HEK293 (cell line): ENCODE results near the gene SLC25A13.
A peak's percentile ranks its signal among the peaks of the same experiment; 100 is the strongest.

Experiments used
- HOXA7 ChIP-seq: sonication (generic); formaldehyde crosslinking; IDR thresholded peaks from 2 replicates; pipeline ENCODE4 v1.8.1; 2022; ENCODE audit warnings: missing genetic modification reagents, borderline replicate concordance
- MEIS1 ChIP-seq: sonication (generic); formaldehyde crosslinking; IDR thresholded peaks from 2 replicates; pipeline ENCODE4 v1.8.1; 2022; ENCODE audit warnings: missing genetic modification reagents, mild to moderate bottlenecking, borderline replicate concordance
- OSR2 ChIP-seq: fragments of 450-650 bp; formaldehyde crosslinking; IDR thresholded peaks from 2 replicates; pipeline ENCODE4 v1.5.1; 2016; ENCODE audit warnings: missing biosample characterization, missing genetic modification characterization
- SETDB1 ChIP-seq: IDR thresholded peaks from one replicate; pipeline ENCODE4 v1.6.1; 2017; ENCODE audit warnings: mild to moderate bottlenecking, low read length, moderate library complexity, mixed read lengths; ENCODE audit not compliant: insufficient read length
- TRIM28 ChIP-seq: IDR thresholded peaks from 2 replicates; pipeline ENCODE4 v1.6.1; 2011; ENCODE audit warnings: low read length, control low read depth, borderline replicate concordance
- ZBTB26 ChIP-seq: fragments of 450-650 bp; formaldehyde crosslinking; optimal IDR thresholded peaks from 2 replicates; pipeline ENCODE3; 2016; ENCODE audit warnings: missing biosample characterization, mild to moderate bottlenecking, missing genetic modification characterization
- ZBTB8A ChIP-seq: fragments of 450-650 bp; formaldehyde crosslinking; IDR thresholded peaks from 2 replicates; pipeline ENCODE4 v1.5.1; 2016; ENCODE audit warnings: missing biosample characterization, missing genetic modification characterization
- ZNF114 ChIP-seq: fragments of 450-650 bp; formaldehyde crosslinking; IDR thresholded peaks from 2 replicates; pipeline ENCODE4 v1.5.0; 2017; ENCODE audit warnings: missing biosample characterization, missing genetic modification characterization
- ZNF132 ChIP-seq: fragments of 450-650 bp; formaldehyde crosslinking; IDR thresholded peaks from 2 replicates; pipeline ENCODE4 v1.5.1; 2017; ENCODE audit warnings: missing biosample characterization, missing genetic modification characterization, borderline replicate concordance
- ZNF138 ChIP-seq: fragments of 450-650 bp; formaldehyde crosslinking; IDR thresholded peaks from 2 replicates; pipeline ENCODE4 v1.5.1; 2016; ENCODE audit warnings: missing biosample characterization, missing genetic modification characterization, borderline replicate concordance
- ZNF175 ChIP-seq: fragments of 450-650 bp; formaldehyde crosslinking; IDR thresholded peaks from 2 replicates; pipeline ENCODE4 v1.5.1; 2016; ENCODE audit warnings: missing biosample characterization, missing genetic modification characterization
- ZNF2 ChIP-seq: fragments of 450-650 bp; formaldehyde crosslinking; IDR thresholded peaks from 2 replicates; pipeline ENCODE4 v1.5.1; 2016; ENCODE audit warnings: missing biosample characterization, missing genetic modification characterization
- ZNF248 ChIP-seq: fragments of 450-650 bp; formaldehyde crosslinking; IDR thresholded peaks from 2 replicates; pipeline ENCODE4 v1.5.1; 2017; ENCODE audit warnings: missing biosample characterization, missing genetic modification characterization
- ZNF280D ChIP-seq: fragments of 450-650 bp; formaldehyde crosslinking; IDR thresholded peaks from 2 replicates; pipeline ENCODE4 v1.5.1; 2016; ENCODE audit warnings: missing biosample characterization, missing genetic modification characterization
- ZNF302 ChIP-seq: fragments of 450-650 bp; formaldehyde crosslinking; IDR thresholded peaks from 2 replicates; pipeline ENCODE4 v1.5.1; 2016; ENCODE audit warnings: missing biosample characterization, missing genetic modification characterization, low read depth
- ZNF335 ChIP-seq: fragments of 450-650 bp; formaldehyde crosslinking; conservative IDR thresholded peaks from 2 replicates; pipeline ENCODE4 v1.5.1; 2016; ENCODE audit warnings: missing biosample characterization, missing genetic modification characterization
- ZNF366 ChIP-seq: fragments of 450-650 bp; formaldehyde crosslinking; conservative IDR thresholded peaks from 2 replicates; pipeline ENCODE4 v1.5.1; 2016; ENCODE audit warnings: missing biosample characterization, missing genetic modification characterization
- ZNF529 ChIP-seq: fragments of 450-650 bp; formaldehyde crosslinking; IDR thresholded peaks from 2 replicates; pipeline ENCODE4 v1.5.1; 2017; ENCODE audit warnings: missing genetic modification characterization, missing biosample characterization; ENCODE audit not compliant: insufficient replicate concordance
- ZNF530 ChIP-seq: fragments of 450-650 bp; formaldehyde crosslinking; IDR thresholded peaks from 2 replicates; pipeline ENCODE4 v1.5.1; 2016; ENCODE audit warnings: low read depth, missing biosample characterization, missing genetic modification characterization
- ZNF624 ChIP-seq: fragments of 450-650 bp; formaldehyde crosslinking; IDR thresholded peaks from 2 replicates; pipeline ENCODE4 v1.5.1; 2017; ENCODE audit warnings: missing biosample characterization, missing genetic modification characterization
- ZNF645 ChIP-seq: fragments of 450-650 bp; formaldehyde crosslinking; IDR thresholded peaks from 2 replicates; pipeline ENCODE4; 2016; ENCODE audit warnings: missing biosample characterization, missing genetic modification characterization
- ZNF747 ChIP-seq: fragments of 450-650 bp; formaldehyde crosslinking; IDR thresholded peaks from 2 replicates; pipeline ENCODE4 v1.5.1; 2016; ENCODE audit warnings: missing biosample characterization, missing genetic modification characterization
- ZSCAN5A ChIP-seq: fragments of 450-650 bp; formaldehyde crosslinking; IDR thresholded peaks from 2 replicates; pipeline ENCODE4 v1.5.1; 2016; ENCODE audit warnings: missing biosample characterization, missing genetic modification characterization
- TF ChIP-seq, protein P1 (sequence below): fragments of 450-650 bp; formaldehyde crosslinking; conservative IDR thresholded peaks from 2 replicates; pipeline ENCODE4 v1.5.1; 2016; ENCODE audit warnings: low read depth, missing biosample characterization, missing genetic modification characterization
- TF ChIP-seq, protein P2 (sequence below): sonication (generic); formaldehyde crosslinking; IDR thresholded peaks from 2 replicates; pipeline ENCODE4 v1.8.1; 2022; ENCODE audit warnings: mild to moderate bottlenecking, moderate library complexity, missing genetic modification reagents
- TF ChIP-seq, protein P3 (sequence below): fragments of 450-650 bp; formaldehyde crosslinking; IDR thresholded peaks from 2 replicates; pipeline ENCODE4 v1.5.1; 2016; ENCODE audit warnings: missing biosample characterization, missing genetic modification characterization

SLC25A13 gene

GRCh38 chr7:96303686-96304443 is 18.0 kb downstream of the SLC25A13 start (continued):
- TF ChIP-seq ZNF624 (no peak), HOXA7 (CRISPR knock-in tag) (no peak), ZNF302 (tag by site-specific recombination) (no peak), ZNF645 (tag by site-specific recombination) (no peak), ZNF248 (no peak), ZNF2 (no peak; the same call in 1 of the 2 replicates), ZNF138 (tag by site-specific recombination) (no peak), SETDB1 (no peak), ZNF132 (no peak), MEIS1 (CRISPR knock-in tag) (no peak), TRIM28 (no peak), ZNF530 (tag by site-specific recombination) (no peak), ZBTB8A (tag by site-specific recombination) (no peak), ZNF335 (tag by site-specific recombination) (peak; percentile 96), OSR2 (peak; percentile 78), ZNF747 (no peak), ZNF175 (tag by site-specific recombination) (no peak), ZNF114 (tag by site-specific recombination) (no peak), ZNF280D (tag by site-specific recombination) (no peak), ZSCAN5A (tag by site-specific recombination) (no peak), ZNF366 (tag by site-specific recombination) (peak; percentile 91), ZNF529 (no peak), ZBTB26 (tag by site-specific recombination) (no peak)
- TF ChIP-seq, protein P1, sequence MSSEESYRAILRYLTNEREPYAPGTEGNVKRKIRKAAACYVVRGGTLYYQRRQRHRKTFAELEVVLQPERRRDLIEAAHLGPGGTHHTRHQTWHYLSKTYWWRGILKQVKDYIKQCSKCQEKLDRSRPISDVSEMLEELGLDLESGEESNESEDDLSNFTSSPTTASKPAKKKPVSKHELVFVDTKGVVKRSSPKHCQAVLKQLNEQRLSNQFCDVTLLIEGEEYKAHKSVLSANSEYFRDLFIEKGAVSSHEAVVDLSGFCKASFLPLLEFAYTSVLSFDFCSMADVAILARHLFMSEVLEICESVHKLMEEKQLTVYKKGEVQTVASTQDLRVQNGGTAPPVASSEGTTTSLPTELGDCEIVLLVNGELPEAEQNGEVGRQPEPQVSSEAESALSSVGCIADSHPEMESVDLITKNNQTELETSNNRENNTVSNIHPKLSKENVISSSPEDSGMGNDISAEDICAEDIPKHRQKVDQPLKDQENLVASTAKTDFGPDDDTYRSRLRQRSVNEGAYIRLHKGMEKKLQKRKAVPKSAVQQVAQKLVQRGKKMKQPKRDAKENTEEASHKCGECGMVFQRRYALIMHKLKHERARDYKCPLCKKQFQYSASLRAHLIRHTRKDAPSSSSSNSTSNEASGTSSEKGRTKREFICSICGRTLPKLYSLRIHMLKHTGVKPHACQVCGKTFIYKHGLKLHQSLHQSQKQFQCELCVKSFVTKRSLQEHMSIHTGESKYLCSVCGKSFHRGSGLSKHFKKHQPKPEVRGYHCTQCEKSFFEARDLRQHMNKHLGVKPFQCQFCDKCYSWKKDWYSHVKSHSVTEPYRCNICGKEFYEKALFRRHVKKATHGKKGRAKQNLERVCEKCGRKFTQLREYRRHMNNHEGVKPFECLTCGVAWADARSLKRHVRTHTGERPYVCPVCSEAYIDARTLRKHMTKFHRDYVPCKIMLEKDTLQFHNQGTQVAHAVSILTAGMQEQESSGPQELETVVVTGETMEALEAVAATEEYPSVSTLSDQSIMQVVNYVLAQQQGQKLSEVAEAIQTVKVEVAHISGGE (tag by site-specific recombination) = no peak
- TF ChIP-seq, protein P2, sequence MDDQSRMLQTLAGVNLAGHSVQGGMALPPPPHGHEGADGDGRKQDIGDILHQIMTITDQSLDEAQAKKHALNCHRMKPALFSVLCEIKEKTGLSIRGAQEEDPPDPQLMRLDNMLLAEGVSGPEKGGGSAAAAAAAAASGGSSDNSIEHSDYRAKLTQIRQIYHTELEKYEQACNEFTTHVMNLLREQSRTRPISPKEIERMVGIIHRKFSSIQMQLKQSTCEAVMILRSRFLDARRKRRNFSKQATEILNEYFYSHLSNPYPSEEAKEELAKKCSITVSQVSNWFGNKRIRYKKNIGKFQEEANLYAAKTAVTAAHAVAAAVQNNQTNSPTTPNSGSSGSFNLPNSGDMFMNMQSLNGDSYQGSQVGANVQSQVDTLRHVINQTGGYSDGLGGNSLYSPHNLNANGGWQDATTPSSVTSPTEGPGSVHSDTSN (CRISPR knock-in tag) = no peak
- TF ChIP-seq, protein P3, sequence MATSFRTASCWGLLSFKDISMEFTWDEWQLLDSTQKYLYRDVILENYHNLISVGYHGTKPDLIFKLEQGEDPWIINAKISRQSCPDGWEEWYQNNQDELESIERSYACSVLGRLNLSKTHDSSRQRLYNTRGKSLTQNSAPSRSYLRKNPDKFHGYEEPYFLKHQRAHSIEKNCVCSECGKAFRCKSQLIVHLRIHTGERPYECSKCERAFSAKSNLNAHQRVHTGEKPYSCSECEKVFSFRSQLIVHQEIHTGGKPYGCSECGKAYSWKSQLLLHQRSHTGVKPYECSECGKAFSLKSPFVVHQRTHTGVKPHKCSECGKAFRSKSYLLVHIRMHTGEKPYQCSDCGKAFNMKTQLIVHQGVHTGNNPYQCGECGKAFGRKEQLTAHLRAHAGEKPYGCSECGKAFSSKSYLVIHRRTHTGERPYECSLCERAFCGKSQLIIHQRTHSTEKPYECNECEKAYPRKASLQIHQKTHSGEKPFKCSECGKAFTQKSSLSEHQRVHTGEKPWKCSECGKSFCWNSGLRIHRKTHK (tag by site-specific recombination) = no peak
